Nephron progenitor cell (in vitro differentiated cells): ENCODE data around the gene CNTLN.
"Not testable (repeated sequence)": the region's sequence is repeated elsewhere in the genome, so short reads cannot be mapped to it uniquely, and the experiment has no call there.

Experiments used
- DNase-seq: peaks from one replicate; pipeline ENCODE4 v3.0.0; 2021
- H3K27ac Mint-ChIP-seq: 2 replicates; pipeline ENCODE4 v1.8.0; 2021; ENCODE audit warnings: mild to moderate bottlenecking, moderate library complexity, mixed read lengths
- H3K27me3 Mint-ChIP-seq: 2 replicates; pipeline ENCODE4 v1.8.0; 2021; ENCODE audit warnings: mild to moderate bottlenecking, low read depth, mixed read lengths; ENCODE audit not compliant: poor library complexity
- H3K36me3 Mint-ChIP-seq: 2 replicates; pipeline ENCODE4 v1.8.0; 2021; ENCODE audit warnings: low read depth, mixed read lengths
- H3K4me1 Mint-ChIP-seq: 2 replicates; pipeline ENCODE4 v1.8.0; 2021; ENCODE audit warnings: mixed read lengths
- H3K4me3 Mint-ChIP-seq: 2 replicates; pipeline ENCODE4 v1.8.0; 2021; ENCODE audit warnings: mild to moderate bottlenecking, moderate library complexity, mixed read lengths
- H3K9me3 Mint-ChIP-seq: 2 replicates; pipeline ENCODE4 v1.8.0; 2021; ENCODE audit warnings: mild to moderate bottlenecking, moderate library complexity, mixed read lengths
- CTCF ChIP-seq: fragments of 200-600 bp; sonication (generic); IDR thresholded peaks from 2 replicates; pipeline ENCODE4 v1.5.0; 2021; ENCODE audit warnings: antibody characterized with exemption

The CNTLN gene

DNA sequence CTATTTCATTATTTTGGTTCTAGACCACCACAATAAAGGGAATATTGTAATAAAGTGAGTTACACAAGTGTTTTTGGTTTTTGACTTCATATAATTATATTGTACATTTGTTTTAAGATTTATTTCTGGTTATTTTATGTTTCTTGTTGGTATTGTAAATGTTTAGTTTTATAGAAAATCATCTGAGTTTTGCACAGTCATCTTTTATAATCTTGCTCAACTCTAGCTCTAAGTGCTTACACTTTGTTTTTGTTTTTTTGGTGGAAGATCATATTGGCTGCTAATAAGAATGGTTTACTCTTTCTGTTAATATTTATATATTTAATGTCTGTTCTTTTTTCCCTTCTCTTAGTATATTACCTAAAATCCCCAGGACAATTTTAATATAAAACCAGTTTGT lies 135.0 kb downstream of the CNTLN start:
- no peak overlapping the region for H3K4me3 Mint-ChIP-seq
- no peak for TF ChIP-seq CTCF
- peaks cover 41% of the 10 kb centered on the region for H3K9me3 Mint-ChIP-seq
- H3K4me1 Mint-ChIP-seq, result peaks cover 12% of the 10 kb centered on the region
- no peak for DNase-seq
- H3K36me3 Mint-ChIP-seq, result peaks cover 41% of the 10 kb centered on the region
- no peak overlapping the region for H3K27ac Mint-ChIP-seq
- no peaks in the 10 kb centered on the region for H3K27me3 Mint-ChIP-seq

DNA sequence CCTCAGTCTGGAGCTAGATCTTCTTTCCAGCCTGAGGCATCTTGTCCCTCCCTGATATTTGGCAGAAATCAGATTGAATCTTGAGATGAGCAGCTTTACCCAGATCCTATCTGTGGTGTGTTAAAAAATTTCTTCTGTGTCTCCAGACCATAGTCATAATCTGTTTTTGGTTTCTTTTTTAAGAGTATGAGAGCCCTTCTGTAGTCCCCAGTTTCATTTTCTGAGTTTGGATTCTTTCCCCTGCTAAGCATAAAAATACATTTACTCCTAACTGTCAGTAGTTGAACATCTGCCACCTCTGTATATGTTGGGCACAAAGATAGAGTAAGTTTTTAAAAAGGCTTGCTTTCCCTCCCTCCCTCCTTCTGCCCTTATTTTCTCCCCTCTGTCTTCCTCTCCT lies 137.7 kb downstream of the CNTLN start:
- peak overlapping the region; percentile 7 for H3K27ac Mint-ChIP-seq
- peaks cover 25% of the 10 kb centered on the region for H3K36me3 Mint-ChIP-seq
- H3K9me3 Mint-ChIP-seq, result peaks cover 20% of the 10 kb centered on the region
- no peak for TF ChIP-seq CTCF
- H3K27me3 Mint-ChIP-seq, result no peaks in the 10 kb centered on the region
- peaks cover 12% of the 10 kb centered on the region for H3K4me1 Mint-ChIP-seq
- H3K4me3 Mint-ChIP-seq, result no peak overlapping the region
- no peak for DNase-seq

DNA sequence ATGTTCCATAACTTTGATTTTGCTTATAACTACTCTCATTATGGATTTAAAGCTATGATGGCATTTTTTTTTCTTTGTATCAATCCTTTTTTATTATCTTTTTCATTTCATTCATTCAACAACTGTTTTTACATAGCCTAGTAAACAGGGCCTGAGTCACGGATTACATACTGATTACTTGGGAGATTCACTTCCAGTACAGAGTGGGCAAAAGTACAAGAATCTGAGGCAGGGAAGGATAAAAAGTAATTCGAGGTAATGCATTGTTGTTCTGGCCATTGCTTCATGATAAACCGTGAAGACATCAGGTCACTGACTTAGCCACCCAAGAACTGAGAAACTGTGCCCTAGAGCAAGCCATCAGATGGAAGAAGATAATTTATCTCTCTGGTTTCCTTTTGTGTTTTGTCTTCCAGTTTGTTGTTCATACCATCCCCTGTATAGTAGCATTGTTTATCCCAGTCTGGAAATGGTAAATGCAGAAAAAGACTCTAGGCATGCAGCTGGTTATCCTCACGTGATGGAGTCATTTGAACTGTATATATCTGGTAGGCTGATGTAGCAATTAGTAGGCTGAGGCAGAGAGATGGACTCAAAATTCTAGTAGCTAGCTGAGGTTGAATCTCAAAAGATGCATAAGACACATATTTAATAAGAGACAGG lies 145.6 kb downstream of the CNTLN start:
- no peak for TF ChIP-seq CTCF
- Mint-ChIP-seq H3K9me3 (peaks cover 33% of the 10 kb centered on the region), H3K4me1 (no peaks in the 10 kb centered on the region), H3K27me3 (no peaks in the 10 kb centered on the region), H3K27ac (no peak overlapping the region), H3K4me3 (no peak overlapping the region), H3K36me3 (peaks cover 48% of the 10 kb centered on the region)
- no peak for DNase-seq

GRCh38 chr9:17290673-17291072 lies 155.8 kb downstream of the CNTLN start:
- H3K27ac Mint-ChIP-seq, result peak overlapping the region; percentile 68
- not testable (repeated sequence) for H3K4me3 Mint-ChIP-seq, DNase-seq, H3K27me3 Mint-ChIP-seq
- peaks cover 33% of the 10 kb centered on the region for H3K36me3 Mint-ChIP-seq
- H3K4me1 Mint-ChIP-seq, result peaks cover 11% of the 10 kb centered on the region
- H3K9me3 Mint-ChIP-seq, result peaks cover 34% of the 10 kb centered on the region

DNA sequence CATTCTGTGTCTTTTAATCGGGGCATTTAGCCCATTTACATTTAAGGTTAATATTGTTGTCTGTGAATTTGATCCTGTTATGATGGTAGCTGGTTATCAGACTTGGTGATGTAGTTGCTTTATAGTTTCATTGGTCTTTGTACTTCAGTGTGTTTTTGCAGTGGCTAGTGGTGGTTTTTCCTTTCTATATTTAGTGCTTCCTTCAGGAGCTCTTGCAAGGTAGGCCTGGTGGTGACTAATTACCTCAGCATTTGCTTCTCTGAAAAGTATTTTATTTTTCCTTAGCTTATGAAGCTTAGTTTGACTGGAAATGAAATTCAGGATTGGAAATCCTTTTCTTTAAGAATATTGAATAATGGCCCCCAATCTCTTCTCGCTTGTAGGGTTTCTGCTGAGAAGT lies 156.9 kb downstream of the CNTLN start:
- H3K27ac Mint-ChIP-seq, result no peak overlapping the region

DNA sequence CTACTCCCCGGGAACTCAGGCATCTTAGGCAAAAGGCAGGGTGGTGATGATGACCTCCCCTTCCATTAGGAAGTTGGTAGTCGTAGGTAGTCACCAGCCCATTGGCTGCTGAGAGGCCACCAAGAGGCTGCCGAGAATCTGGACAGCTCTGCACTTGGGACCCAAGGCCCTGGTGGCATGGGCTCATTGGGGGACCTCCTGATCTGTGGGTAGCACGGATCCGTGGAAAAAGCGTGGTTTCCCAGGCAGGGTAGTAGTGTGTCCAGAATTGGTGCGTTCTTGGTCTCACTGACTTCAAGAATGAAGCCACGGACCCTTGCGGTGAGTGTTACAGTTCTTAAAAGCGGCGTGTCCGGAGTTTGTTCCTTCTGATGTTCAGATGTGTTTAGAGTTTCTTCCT lies 158.8 kb downstream of the CNTLN start:
- Mint-ChIP-seq H3K36me3 (peaks cover 33% of the 10 kb centered on the region), H3K27ac (peak overlapping the region; percentile 31), H3K27me3 (no peaks in the 10 kb centered on the region), H3K9me3 (peaks cover 37% of the 10 kb centered on the region), H3K4me3 (no peak overlapping the region), H3K4me1 (peaks cover 11% of the 10 kb centered on the region)
- DNase-seq, result no peak
- no peak for TF ChIP-seq CTCF

More for the DNA sequence above, 156.9 kb downstream of the CNTLN start:
- Mint-ChIP-seq H3K36me3 (peaks cover 33% of the 10 kb centered on the region), H3K27me3 (no peaks in the 10 kb centered on the region), H3K4me1 (peaks cover 11% of the 10 kb centered on the region), H3K9me3 (peaks cover 37% of the 10 kb centered on the region), H3K4me3 (no peak overlapping the region)
- TF ChIP-seq CTCF, result no peak
- no peak for DNase-seq
